ENCODE data around the gene UTP11.

Gene UTP11

GRCh38 chr1:38014724-38015424 lies 2.3 kb downstream of the UTP11 start:
- no peak overlapping the region for H3K4me3 ChIP-seq (ENCODE audit: low read depth, low read length)
- no peak for TF ChIP-seq CTCF (IDR thresholded peaks at IDR 0.05; ENCODE audit: low read depth, low read length)

GRCh38 chr1:38015978-38016725 lies 3.6 kb downstream of the UTP11 start:
- no peak for TF ChIP-seq CTCF (IDR thresholded peaks at IDR 0.05; ENCODE audit: low read depth, low read length)
- H3K4me3 ChIP-seq (ENCODE audit: low read depth, low read length) = no peak overlapping the region

GRCh38 chr1:38018864-38019343 lies 6.4 kb downstream of the UTP11 start:
- H3K4me3 ChIP-seq (ENCODE audit: low read depth, low read length) = no peak overlapping the region
- TF ChIP-seq CTCF (IDR thresholded peaks at IDR 0.05; ENCODE audit: low read depth, low read length) = peak; percentile 34

GRCh38 chr1:38020396-38020795 lies 7.9 kb downstream of the UTP11 start:
- TF ChIP-seq CTCF (IDR thresholded peaks at IDR 0.05; ENCODE audit: low read depth, low read length) = no peak
- no peak overlapping the region for H3K4me3 ChIP-seq (ENCODE audit: low read depth, low read length)

- no peak for TF ChIP-seq CTCF (IDR thresholded peaks at IDR 0.05; ENCODE audit: low read depth, low read length)
- H3K4me3 ChIP-seq (ENCODE audit: low read depth, low read length) = no peak overlapping the region
Observed at GRCh38 chr1:38021969-38022368, 9.4 kb downstream of the UTP11 start.

GRCh38 chr1:38022810-38023209 lies 10.3 kb downstream of the UTP11 start:
- no peak overlapping the region for H3K4me3 ChIP-seq (ENCODE audit: low read depth, low read length)
- TF ChIP-seq CTCF (IDR thresholded peaks at IDR 0.05; ENCODE audit: low read depth, low read length) = no peak

- TF ChIP-seq CTCF (IDR thresholded peaks at IDR 0.05; ENCODE audit: low read depth, low read length) = no peak
- H3K4me3 ChIP-seq (ENCODE audit: low read depth, low read length) = no peak overlapping the region
Observed at GRCh38 chr1:38025233-38025632, 12.7 kb downstream of the UTP11 start.
